B cell (primary cell): ENCODE measurements around the gene PCSK9. TPM values are rescaled to one million over a fixed set of nuclear protein-coding genes. Genes with fewer than 3 reads are reported as not detected.

ENCODE experiments used
- ATAC-seq: fragments of 200-7000 bp; cut with Tn5 transposase; one replicate; pipeline ENCODE4 v1.10.0; 2021; ENCODE audit warnings: low read depth, mild to moderate bottlenecking, moderate number of reproducible peaks, moderate library complexity
- CTCF ChIA-PET: fragments of 350-600 bp; sonication (Branson Sonifier 250); formaldehyde crosslinking; loops from one replicate; lab custom pipeline; 2021; ENCODE audit warnings: antibody characterized with exemption, inconsistent platforms; lab: Charles Lee
- POLR2A ChIA-PET: fragments of 350-600 bp; sonication (Branson Sonifier 250); formaldehyde crosslinking; loops from one replicate; lab custom pipeline; 2021; ENCODE audit warnings: antibody characterized with exemption; lab: Charles Lee
- DNase-seq: peaks from one replicate; pipeline ENCODE4 v3.0.0; 2013
- H2AFZ ChIP-seq: 2 replicates; pipeline ENCODE4 v1.6.1; 2012; ENCODE audit warnings: mild to moderate bottlenecking, low read depth, low read length; ENCODE audit not compliant: insufficient read depth, poor library complexity, severe bottlenecking
- H3K27ac ChIP-seq, 2 donors: 1 replicate in 1 of 2; 2 replicates in 1 of 2; pipeline ENCODE4 v1.5.1; 2012 to 2013; ENCODE audit warnings: low read length in 2 of 2, mild to moderate bottlenecking in 2 of 2, moderate library complexity in 1 of 2
- H3K27me3 ChIP-seq, 4 experiments: fragments of 200-600 bp in 1 of 4; sonication (generic) in 1 of 4; replicated peaks in 1 of 4; 1 replicate in 2 of 4; 2 replicates in 2 of 4; pipeline versions ENCODE4 v1.6.1 to v1.7.0; 2013 to 2016; ENCODE audit warnings: low read length in 3 of 4, mild to moderate bottlenecking in 2 of 4, mixed read lengths in 1 of 4, moderate library complexity in 1 of 4; ENCODE audit not compliant: insufficient read depth in 4 of 4, control insufficient read depth in 3 of 4; ENCODE audit errors: control extremely low read depth in 1 of 4
- H3K36me3 ChIP-seq, 2 experiments: replicated peaks in 1 of 2; 1 replicate in 1 of 2; 2 replicates in 1 of 2; pipeline versions ENCODE4 v1.6.1 to v1.7.1; 2013; ENCODE audit warnings: low read length in 1 of 2; ENCODE audit not compliant: insufficient read depth in 2 of 2, control insufficient read depth in 1 of 2; ENCODE audit errors: control extremely low read depth in 1 of 2, extremely low read depth in 1 of 2
- H3K4me1 ChIP-seq, 2 donors: fragments of 200-600 bp in 1 of 2; sonication (generic) in 1 of 2; 1 replicate in 1 of 2; 2 replicates in 1 of 2; pipeline versions ENCODE4 v1.5.1 to v1.6.1; 2013 to 2017; ENCODE audit warnings: low read length in 2 of 2; ENCODE audit not compliant: control insufficient read depth in 2 of 2, insufficient read depth in 2 of 2
- H3K4me2 ChIP-seq: replicated peaks from 2 replicates; pipeline ENCODE3; 2012; ENCODE audit warnings: mild to moderate bottlenecking, low read depth, low read length; ENCODE audit not compliant: poor library complexity, severe bottlenecking
- H3K4me3 ChIP-seq, 5 experiments: fragments of 200-600 bp in 1 of 5; sonication (generic) in 1 of 5; 1 replicate in 3 of 5; 2 replicates in 2 of 5; pipeline versions ENCODE4 v1.5.1 to v1.7.0; 2011 to 2016; ENCODE audit warnings: low read length in 4 of 5, mild to moderate bottlenecking in 4 of 5, low read depth in 2 of 5, control low read depth in 1 of 5, moderate library complexity in 1 of 5; ENCODE audit not compliant: insufficient read depth in 1 of 5; ENCODE audit errors: control extremely low read depth in 1 of 5, extremely low read depth in 1 of 5
- H3K79me2 ChIP-seq: fragments of 200-600 bp; sonication (generic); one replicate; pipeline ENCODE4 v1.6.0; 2016; ENCODE audit warnings: low read length; ENCODE audit not compliant: control insufficient read depth, insufficient read depth
- H3K9ac ChIP-seq: fragments of 200-600 bp; sonication (generic); 2 replicates; pipeline ENCODE4 v1.6.1; 2017; ENCODE audit warnings: mild to moderate bottlenecking, low read length, moderate library complexity
- H3K9me3 ChIP-seq, 3 donors: one replicate each; pipeline versions ENCODE4 v1.6.1 to v1.7.1; 2013; ENCODE audit warnings: low read length in 2 of 3; ENCODE audit not compliant: control insufficient read depth in 2 of 3, insufficient read depth in 1 of 3; ENCODE audit errors: control extremely low read depth in 1 of 3
- H4K20me1 ChIP-seq: 2 replicates; pipeline ENCODE4 v1.6.0; 2012; ENCODE audit warnings: mild to moderate bottlenecking, low read length; ENCODE audit not compliant: insufficient read depth, control insufficient read depth, poor library complexity, severe bottlenecking
- H3K27ac Mint-ChIP-seq: one replicate; pipeline ENCODE4 v1.8.0; 2021; ENCODE audit warnings: mixed read lengths
- H3K27me3 Mint-ChIP-seq: one replicate; pipeline ENCODE4 v1.8.0; 2021; ENCODE audit warnings: mixed read lengths
- H3K4me1 Mint-ChIP-seq: one replicate; pipeline ENCODE4 v1.8.0; 2021; ENCODE audit warnings: mixed read lengths
- H3K4me3 Mint-ChIP-seq: one replicate; pipeline ENCODE4 v1.8.0; 2021; ENCODE audit warnings: mixed read lengths
- H3K9me3 Mint-ChIP-seq: one replicate; pipeline ENCODE4 v1.8.0; 2022; ENCODE audit warnings: mixed read lengths; ENCODE audit not compliant: insufficient read depth
- EZH2 ChIP-seq: IDR thresholded peaks from 2 replicates; pipeline ENCODE4 v1.6.1; 2012; ENCODE audit warnings: borderline replicate concordance, low read depth, mild to moderate bottlenecking, moderate library complexity, low read length; ENCODE audit not compliant: insufficient read depth, poor library complexity, severe bottlenecking
- WGBS: methylation state at CpG from one replicate; pipeline ENCODE4 v1.1.5; 2013; ENCODE audit warnings: missing lambda C conversion rate; ENCODE audit not compliant: insufficient coverage; 5-methylcytosine and 5-hydroxymethylcytosine counted together
- intact Hi-C: fragments of 100-400 bp; cut with micrococcal nuclease; formaldehyde crosslinking; loops from one replicate; pipeline ENCODE4 v1.10.0; 2022
- polyA plus RNA-seq: library from polyadenylated mRNA; depleted of rRNA; stranded (reverse); fragments of >200 nt; gene quantifications from 2 replicates; pipeline ENCODE4 v1.2.3, GENCODE V29; 2012
- total RNA-seq, 2 donors: library from RNA; stranded (reverse); fragments of 120-200 nt in 1 of 2; gene quantifications; 1 replicate in 1 of 2; 2 replicates in 1 of 2; pipeline versions ENCODE4 v1.2.3 to v1.2.4, GENCODE V29; 2013 to 2022
- TF ChIP-seq, protein P1 (sequence below): fragments of 200-600 bp; IDR thresholded peaks from one replicate; pipeline ENCODE4 v1.8.0; 2022; ENCODE audit warnings: antibody characterized with exemption, mild to moderate bottlenecking

Gene PCSK9
- total and polyA plus RNA-seq, 2 donors (not counting 1 experiment from before 2014, with no cell fraction given): not detected

GRCh38 chr1:55054396-55054795, 15.0 kb downstream of the PCSK9 start:
- DNase-seq: no peak
- Mint-ChIP-seq H3K4me3 (no peak overlapping the region), H3K9me3 (no peaks in the 10 kb centered on the region), H3K27me3 (peaks cover 3% of the 10 kb centered on the region), H3K4me1 (no peaks in the 10 kb centered on the region), H3K27ac (no peak overlapping the region)
- ChIA-PET POLR2A (no interaction called here), CTCF (no interaction called here)
- no peak overlapping the region for H2AFZ ChIP-seq
- no peak for ATAC-seq
- intact Hi-C loops: no loop called here
- H3K9me3 ChIP-seq: no peaks in the 10 kb centered on the region
- no peaks in the 10 kb centered on the region for H3K79me2 ChIP-seq
- no peak overlapping the region for H3K9ac ChIP-seq
- H3K4me2 ChIP-seq: no peak overlapping the region
- H3K4me1 ChIP-seq: no peaks in the 10 kb centered on the region
- TF ChIP-seq, protein P1, sequence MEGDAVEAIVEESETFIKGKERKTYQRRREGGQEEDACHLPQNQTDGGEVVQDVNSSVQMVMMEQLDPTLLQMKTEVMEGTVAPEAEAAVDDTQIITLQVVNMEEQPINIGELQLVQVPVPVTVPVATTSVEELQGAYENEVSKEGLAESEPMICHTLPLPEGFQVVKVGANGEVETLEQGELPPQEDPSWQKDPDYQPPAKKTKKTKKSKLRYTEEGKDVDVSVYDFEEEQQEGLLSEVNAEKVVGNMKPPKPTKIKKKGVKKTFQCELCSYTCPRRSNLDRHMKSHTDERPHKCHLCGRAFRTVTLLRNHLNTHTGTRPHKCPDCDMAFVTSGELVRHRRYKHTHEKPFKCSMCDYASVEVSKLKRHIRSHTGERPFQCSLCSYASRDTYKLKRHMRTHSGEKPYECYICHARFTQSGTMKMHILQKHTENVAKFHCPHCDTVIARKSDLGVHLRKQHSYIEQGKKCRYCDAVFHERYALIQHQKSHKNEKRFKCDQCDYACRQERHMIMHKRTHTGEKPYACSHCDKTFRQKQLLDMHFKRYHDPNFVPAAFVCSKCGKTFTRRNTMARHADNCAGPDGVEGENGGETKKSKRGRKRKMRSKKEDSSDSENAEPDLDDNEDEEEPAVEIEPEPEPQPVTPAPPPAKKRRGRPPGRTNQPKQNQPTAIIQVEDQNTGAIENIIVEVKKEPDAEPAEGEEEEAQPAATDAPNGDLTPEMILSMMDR: no peak
- TF ChIP-seq EZH2: no peak
- no peak overlapping the region for H3K27ac ChIP-seq
- no peak overlapping the region for H3K4me3 ChIP-seq
- 96% methylated on average over 3 of the region's 5 CpGs for WGBS
- H3K27me3 ChIP-seq: no peaks in the 10 kb centered on the region
- no peaks in the 10 kb centered on the region for H4K20me1 ChIP-seq
- no peaks in the 10 kb centered on the region for H3K36me3 ChIP-seq

GRCh38 chr1:55055084-55055882, 15.9 kb downstream of the PCSK9 start:
- Mint-ChIP-seq H3K27me3 (peaks cover 3% of the 10 kb centered on the region), H3K4me1 (no peaks in the 10 kb centered on the region), H3K9me3 (no peaks in the 10 kb centered on the region), H3K4me3 (no peak overlapping the region), H3K27ac (no peak overlapping the region)
- Histone ChIP-seq H3K9ac (no peak overlapping the region), H3K4me2 (no peak overlapping the region), H2AFZ (no peak overlapping the region), H3K27me3 (no peaks in the 10 kb centered on the region), H4K20me1 (no peaks in the 10 kb centered on the region), H3K79me2 (no peaks in the 10 kb centered on the region), H3K27ac (no peak overlapping the region), H3K4me1 (no peaks in the 10 kb centered on the region), H3K4me3 (no peak overlapping the region), H3K36me3 (no peaks in the 10 kb centered on the region), H3K9me3 (no peaks in the 10 kb centered on the region)
- intact Hi-C loops: no loop called here
- CTCF ChIA-PET: no interaction called here
- POLR2A ChIA-PET: no interaction called here
- TF ChIP-seq EZH2: no peak
- TF ChIP-seq, protein P1: no peak
- DNase-seq (no peak), ATAC-seq (no peak)
- 83% methylated on average over 10 of the region's 12 CpGs for WGBS
